IMR-90 (cell line): ENCODE measurements around the gene ZNF608. TPM values are rescaled to one million over a fixed set of nuclear protein-coding genes. Genes with fewer than 3 reads are reported as not detected.
A peak's percentile ranks its signal among the peaks of the same experiment; 100 is the strongest.

Source experiments
- ATAC-seq: fragments of 200-7000 bp; cut with Tn5 transposase; 2 replicates; pipeline ENCODE4 v1.9.1; 2020; ENCODE audit warnings: low read depth, mild to moderate bottlenecking, moderate library complexity
- BruUV-seq: library from RNA; stranded (reverse); fragments of 400-500 nt; replicated peaks from 2 replicates; lab custom pipeline; 2021; lab: Mats Ljungman, UMichigan
- CTCF ChIA-PET: fragments of 300-600 bp; formaldehyde crosslinking; extraction: SDS; loops from one replicate; lab custom pipeline; 2021; ENCODE audit warnings: antibody characterized with exemption; lab: Yijun Ruan, JAX
- POLR2A ChIA-PET: fragments of 300-600 bp; sonication (Branson Sonifier 250); formaldehyde crosslinking; loops from one replicate; lab custom pipeline; 2022; ENCODE audit warnings: antibody characterized with exemption; ENCODE audit not compliant: unreplicated experiment; lab: Charles Lee
- DNase-seq: peaks from one replicate; pipeline ENCODE4 v3.0.0; 2013
- H2AFZ ChIP-seq: replicated peaks from 2 replicates; pipeline ENCODE3; 2013; ENCODE audit warnings: low read length, mild to moderate bottlenecking; ENCODE audit not compliant: poor library complexity
- H2AK5ac ChIP-seq: 2 replicates; pipeline ENCODE4 v1.6.1; 2013; ENCODE audit warnings: low read depth, low read length, inconsistent platforms
- H2AK9ac ChIP-seq: replicated peaks from 2 replicates; pipeline ENCODE3; 2013; ENCODE audit warnings: mild to moderate bottlenecking, low read depth, low read length, moderate library complexity; ENCODE audit not compliant: poor library complexity
- H2BK120ac ChIP-seq: 2 replicates; pipeline ENCODE4 v1.6.1; 2013; ENCODE audit warnings: low read depth, low read length, inconsistent platforms
- H2BK15ac ChIP-seq: 3 replicates; pipeline ENCODE4 v1.6.1; 2013; ENCODE audit warnings: low read depth, low read length, inconsistent platforms
- H2BK20ac ChIP-seq: 2 replicates; pipeline ENCODE4 v1.6.1; 2013; ENCODE audit warnings: low read depth, mild to moderate bottlenecking, inconsistent platforms, low read length, moderate library complexity
- H2BK5ac ChIP-seq: 2 replicates; pipeline ENCODE4 v1.6.1; 2013; ENCODE audit warnings: mild to moderate bottlenecking, low read depth, low read length, inconsistent platforms; ENCODE audit not compliant: poor library complexity, severe bottlenecking
- H3K14ac ChIP-seq: replicated peaks from 2 replicates; pipeline ENCODE4 v1.6.1; 2013; ENCODE audit warnings: low read depth, low read length, inconsistent platforms
- H3K18ac ChIP-seq: 2 replicates; pipeline ENCODE4 v1.6.1; 2013; ENCODE audit warnings: low read depth, low read length, control low read depth
- H3K23ac ChIP-seq: 2 replicates; pipeline ENCODE4 v1.6.1; 2013; ENCODE audit warnings: low read depth, low read length, inconsistent platforms
- H3K27ac ChIP-seq: 2 replicates; pipeline ENCODE4 v1.5.1; 2013; ENCODE audit warnings: mild to moderate bottlenecking, control low read depth, low read length; ENCODE audit not compliant: insufficient read depth
- H3K27me3 ChIP-seq: 2 replicates; pipeline ENCODE4 v1.6.1; 2013; ENCODE audit warnings: low read length; ENCODE audit not compliant: control insufficient read depth, insufficient read depth
- H3K36me3 ChIP-seq: 2 replicates; pipeline ENCODE4 v1.6.1; 2013; ENCODE audit warnings: low read length, mixed read lengths; ENCODE audit not compliant: control insufficient read depth, insufficient read depth
- H3K4ac ChIP-seq: 2 replicates; pipeline ENCODE4 v1.6.1; 2013; ENCODE audit warnings: low read depth, low read length, inconsistent platforms
- H3K4me1 ChIP-seq: 2 replicates; pipeline ENCODE4 v1.6.1; 2013; ENCODE audit warnings: low read length, mixed read lengths; ENCODE audit not compliant: control insufficient read depth, insufficient read depth
- H3K4me2 ChIP-seq: 2 replicates; pipeline ENCODE4 v1.6.1; 2013; ENCODE audit warnings: low read depth, mild to moderate bottlenecking, control low read depth, low read length, moderate library complexity
- H3K4me3 ChIP-seq: 2 replicates; pipeline ENCODE4 v1.5.1; 2013; ENCODE audit warnings: low read depth, mild to moderate bottlenecking, control low read depth, low read length, moderate library complexity; ENCODE audit not compliant: insufficient read depth
- H3K56ac ChIP-seq: 2 replicates; pipeline ENCODE4 v1.6.1; 2013; ENCODE audit warnings: low read length, inconsistent platforms; ENCODE audit not compliant: insufficient read depth; ENCODE audit errors: extremely low read depth
- H3K79me1 ChIP-seq, 2 experiments: 2 replicates each; pipeline ENCODE4 v1.6.1; 2013; ENCODE audit warnings: low read length in 2 of 2, inconsistent platforms in 1 of 2, low read depth in 1 of 2
- H3K9ac ChIP-seq: 2 replicates; pipeline ENCODE4 v1.6.1; 2013; ENCODE audit warnings: low read depth, low read length, control low read depth
- H3K9me1 ChIP-seq: 2 replicates; pipeline ENCODE4 v1.6.1; 2013; ENCODE audit warnings: low read length, inconsistent platforms; ENCODE audit not compliant: insufficient read depth
- H3K9me3 ChIP-seq: 2 replicates; pipeline ENCODE4 v1.6.1; 2013; ENCODE audit warnings: low read length; ENCODE audit not compliant: control insufficient read depth, insufficient read depth
- H4K20me1 ChIP-seq: 2 replicates; pipeline ENCODE4 v1.6.1; 2013; ENCODE audit warnings: low read length, inconsistent platforms; ENCODE audit not compliant: insufficient read depth
- H4K5ac ChIP-seq: 2 replicates; pipeline ENCODE4 v1.6.1; 2013; ENCODE audit warnings: mild to moderate bottlenecking, low read depth, low read length, control low read depth
- H4K8ac ChIP-seq, 2 experiments: 2 replicates each; pipeline ENCODE4 v1.6.1; 2013; ENCODE audit warnings: low read depth in 2 of 2, low read length in 2 of 2, control low read depth in 1 of 2, inconsistent platforms in 1 of 2
- H4K91ac ChIP-seq: 2 replicates; pipeline ENCODE4 v1.6.1; 2013; ENCODE audit warnings: low read depth, low read length, inconsistent platforms; ENCODE audit not compliant: insufficient read depth
- CHD1 ChIP-seq: IDR thresholded peaks from 2 replicates; pipeline ENCODE4 v1.6.1; 2012; ENCODE audit warnings: low read depth, low read length, improper control_type of control experiment
- NFE2L2 ChIP-seq: fragments of 150-350 bp; IDR thresholded peaks from 2 replicates; pipeline ENCODE4 v1.6.1; 2016; ENCODE audit warnings: low read depth, mild to moderate bottlenecking, low read length
- SMC3 ChIP-seq: fragments of 150-350 bp; IDR thresholded peaks from 2 replicates; pipeline ENCODE4 v1.6.1; 2016; ENCODE audit warnings: low read depth, mild to moderate bottlenecking, antibody characterized with exemption, low read length, moderate library complexity
- USF2 ChIP-seq: fragments of 150-350 bp; IDR thresholded peaks from 2 replicates; pipeline ENCODE4 v1.6.1; 2017; ENCODE audit warnings: mild to moderate bottlenecking, antibody characterized with exemption, low read length, low read depth
- WGBS, 2 experiments: methylation state at CpG; one replicate each; pipeline versions ENCODE4 v1.1.5 to v1.1.7; 2013; ENCODE audit warnings: missing lambda C conversion rate in 2 of 2; ENCODE audit not compliant: insufficient read length in 1 of 2; ENCODE audit errors: extremely low coverage in 2 of 2; 5-methylcytosine and 5-hydroxymethylcytosine counted together
- dilution Hi-C: fragments of 300-500 bp; cut with HindIII; formaldehyde crosslinking; loops from one replicate; pipeline ENCODE4 v1.14.3; 2018; ENCODE audit warnings: low sequenced_read_pairs; ENCODE audit not compliant: unreplicated experiment
- in situ Hi-C: fragments of 300-500 bp; cut with MboI; formaldehyde crosslinking; loops from 3 replicates; pipeline ENCODE4 v1.14.3; 2019; ENCODE audit warnings: low sequenced_read_pairs, inconsistent platforms, mixed read lengths
- intact Hi-C: fragments of 100-400 bp; cut with micrococcal nuclease; formaldehyde crosslinking; loops from 2 replicates; pipeline ENCODE4 v1.10.0; 2022
- polyA plus RNA-seq, 3 experiments: library from polyadenylated mRNA; depleted of rRNA; stranded (reverse); fragments of >200 nt; gene quantifications; 2 replicates each; pipeline ENCODE4 v1.2.3, GENCODE V29; 2012; ENCODE audit warnings: low replicate concordance in 1 of 3
- total RNA-seq: library from RNA; depleted of rRNA; stranded (reverse); fragments of >200 nt; gene quantifications from 2 replicates; pipeline ENCODE4 v1.2.3, GENCODE V29; 2012
- TF ChIP-seq, protein P1 (sequence below): conservative IDR thresholded peaks from 2 replicates; pipeline ENCODE4 v1.5.1; 2012; ENCODE audit warnings: mild to moderate bottlenecking, low read depth, low read length, improper control_type of control experiment

Gene ZNF608
- total and polyA plus RNA-seq, 2 of the 4 experiments (the other 2 are of a cell fraction): 9.8 to 15.1 TPM

GRCh38 chr5:124698770-124699169 lies 47.7 kb downstream of the ZNF608 start:
- Histone ChIP-seq H3K27ac (no peak overlapping the region; the same call in 1 of the 2 replicates), H3K14ac (peak overlapping the region; percentile 73; the same call in 1 of the 2 replicates), H3K79me1 (peaks cover 26 to 59% of the 10 kb centered on the region in 2 experiments), H2BK5ac (peak overlapping the region; percentile 78), H3K4ac (no peak overlapping the region), H2BK120ac (no peak overlapping the region), H3K18ac (peak overlapping the region; percentile 53; the same call in 1 of the 2 replicates), H4K8ac (no peak overlapping the region; a peak in 1 of 4 replicates), H4K5ac (peak overlapping the region; percentile 41; the same call in 1 of the 2 replicates), H3K9me1 (0 out of 2 replicates have a peak, but pooled peaks cover 2% of the 10 kb centered on the region), H3K4me2 (peak overlapping the region; percentile 79; the same call in 1 of the 2 replicates), H2AK9ac (no peak overlapping the region), H3K9ac (no peak overlapping the region), H2AFZ (no peak overlapping the region), H4K91ac (no peak overlapping the region), H2BK15ac (no peak overlapping the region), H3K36me3 (no peaks in the 10 kb centered on the region; the same call in 1 of the 2 replicates), H2BK20ac (no peak overlapping the region), H3K9me3 (no peaks in the 10 kb centered on the region), H3K56ac (0 out of 2 replicates have a peak overlapping the region, but pooled peaks have one; percentile 24), H3K4me3 (no peak overlapping the region), H3K4me1 (peaks cover 4% of the 10 kb centered on the region), H2AK5ac (no peak overlapping the region), H3K27me3 (no peaks in the 10 kb centered on the region), H3K23ac (no peak overlapping the region), H4K20me1 (no peaks in the 10 kb centered on the region)
- CTCF ChIA-PET: interaction anchor here (0.9 to 1.0 kb wide), 2 partner anchors 49 to 241 kb away, joined by 3 read pairs; no protein-coding TSS in a partner anchor
- peak; percentile 76 for ATAC-seq
- DNase-seq: peak; percentile 58
- TF ChIP-seq, protein P1, sequence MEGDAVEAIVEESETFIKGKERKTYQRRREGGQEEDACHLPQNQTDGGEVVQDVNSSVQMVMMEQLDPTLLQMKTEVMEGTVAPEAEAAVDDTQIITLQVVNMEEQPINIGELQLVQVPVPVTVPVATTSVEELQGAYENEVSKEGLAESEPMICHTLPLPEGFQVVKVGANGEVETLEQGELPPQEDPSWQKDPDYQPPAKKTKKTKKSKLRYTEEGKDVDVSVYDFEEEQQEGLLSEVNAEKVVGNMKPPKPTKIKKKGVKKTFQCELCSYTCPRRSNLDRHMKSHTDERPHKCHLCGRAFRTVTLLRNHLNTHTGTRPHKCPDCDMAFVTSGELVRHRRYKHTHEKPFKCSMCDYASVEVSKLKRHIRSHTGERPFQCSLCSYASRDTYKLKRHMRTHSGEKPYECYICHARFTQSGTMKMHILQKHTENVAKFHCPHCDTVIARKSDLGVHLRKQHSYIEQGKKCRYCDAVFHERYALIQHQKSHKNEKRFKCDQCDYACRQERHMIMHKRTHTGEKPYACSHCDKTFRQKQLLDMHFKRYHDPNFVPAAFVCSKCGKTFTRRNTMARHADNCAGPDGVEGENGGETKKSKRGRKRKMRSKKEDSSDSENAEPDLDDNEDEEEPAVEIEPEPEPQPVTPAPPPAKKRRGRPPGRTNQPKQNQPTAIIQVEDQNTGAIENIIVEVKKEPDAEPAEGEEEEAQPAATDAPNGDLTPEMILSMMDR: no peak
- TF ChIP-seq NFE2L2 (peak; percentile 30; the same call in 1 of the 2 replicates), USF2 (no peak), CHD1 (no peak), SMC3 (no peak)
- intact Hi-C loops (loop anchor here (5.0 kb wide), 1 partner anchor 34 kb away; no protein-coding TSS in a partner anchor), dilution Hi-C loops (no loop called here), in situ Hi-C loops (no loop called here)
- BruUV-seq: no TSS peak
- POLR2A ChIA-PET: no interaction called here
- no CpG with 5 or more reads among the region's 1 CpG for WGBS, 2 experiments
